IMR-90 (cell line): Measurements from ENCODE around the gene FAM24A. TPM values are rescaled to one million over a fixed set of nuclear protein-coding genes. Genes with fewer than 3 reads are reported as not detected.

Source experiments
- ATAC-seq: fragments of 200-7000 bp; cut with Tn5 transposase; 2 replicates; pipeline ENCODE4 v1.9.1; 2020; ENCODE audit warnings: low read depth, mild to moderate bottlenecking, moderate library complexity
- BruUV-seq: library from RNA; stranded (reverse); fragments of 400-500 nt; replicated peaks from 2 replicates; lab custom pipeline; 2021; lab: Mats Ljungman, UMichigan
- CTCF ChIA-PET: fragments of 300-600 bp; formaldehyde crosslinking; extraction: SDS; loops from one replicate; lab custom pipeline; 2021; ENCODE audit warnings: antibody characterized with exemption; lab: Yijun Ruan, JAX
- POLR2A ChIA-PET: fragments of 300-600 bp; sonication (Branson Sonifier 250); formaldehyde crosslinking; loops from one replicate; lab custom pipeline; 2022; ENCODE audit warnings: antibody characterized with exemption; ENCODE audit not compliant: unreplicated experiment; lab: Charles Lee
- DNase-seq: peaks from one replicate; pipeline ENCODE4 v3.0.0; 2013
- H2AFZ ChIP-seq: replicated peaks from 2 replicates; pipeline ENCODE3; 2013; ENCODE audit warnings: low read length, mild to moderate bottlenecking; ENCODE audit not compliant: poor library complexity
- H2AK5ac ChIP-seq: 2 replicates; pipeline ENCODE4 v1.6.1; 2013; ENCODE audit warnings: low read depth, low read length, inconsistent platforms
- H2AK9ac ChIP-seq: replicated peaks from 2 replicates; pipeline ENCODE3; 2013; ENCODE audit warnings: mild to moderate bottlenecking, low read depth, low read length, moderate library complexity; ENCODE audit not compliant: poor library complexity
- H2BK120ac ChIP-seq: 2 replicates; pipeline ENCODE4 v1.6.1; 2013; ENCODE audit warnings: low read depth, low read length, inconsistent platforms
- H2BK15ac ChIP-seq: 3 replicates; pipeline ENCODE4 v1.6.1; 2013; ENCODE audit warnings: low read depth, low read length, inconsistent platforms
- H2BK20ac ChIP-seq: 2 replicates; pipeline ENCODE4 v1.6.1; 2013; ENCODE audit warnings: low read depth, mild to moderate bottlenecking, inconsistent platforms, low read length, moderate library complexity
- H2BK5ac ChIP-seq: 2 replicates; pipeline ENCODE4 v1.6.1; 2013; ENCODE audit warnings: mild to moderate bottlenecking, low read depth, low read length, inconsistent platforms; ENCODE audit not compliant: poor library complexity, severe bottlenecking
- H3K14ac ChIP-seq: replicated peaks from 2 replicates; pipeline ENCODE4 v1.6.1; 2013; ENCODE audit warnings: low read depth, low read length, inconsistent platforms
- H3K18ac ChIP-seq: 2 replicates; pipeline ENCODE4 v1.6.1; 2013; ENCODE audit warnings: low read depth, low read length, control low read depth
- H3K23ac ChIP-seq: 2 replicates; pipeline ENCODE4 v1.6.1; 2013; ENCODE audit warnings: low read depth, low read length, inconsistent platforms
- H3K27ac ChIP-seq: 2 replicates; pipeline ENCODE4 v1.5.1; 2013; ENCODE audit warnings: mild to moderate bottlenecking, control low read depth, low read length; ENCODE audit not compliant: insufficient read depth
- H3K27me3 ChIP-seq: 2 replicates; pipeline ENCODE4 v1.6.1; 2013; ENCODE audit warnings: low read length; ENCODE audit not compliant: control insufficient read depth, insufficient read depth
- H3K36me3 ChIP-seq: 2 replicates; pipeline ENCODE4 v1.6.1; 2013; ENCODE audit warnings: low read length, mixed read lengths; ENCODE audit not compliant: control insufficient read depth, insufficient read depth
- H3K4ac ChIP-seq: 2 replicates; pipeline ENCODE4 v1.6.1; 2013; ENCODE audit warnings: low read depth, low read length, inconsistent platforms
- H3K4me1 ChIP-seq: 2 replicates; pipeline ENCODE4 v1.6.1; 2013; ENCODE audit warnings: low read length, mixed read lengths; ENCODE audit not compliant: control insufficient read depth, insufficient read depth
- H3K4me2 ChIP-seq: 2 replicates; pipeline ENCODE4 v1.6.1; 2013; ENCODE audit warnings: low read depth, mild to moderate bottlenecking, control low read depth, low read length, moderate library complexity
- H3K4me3 ChIP-seq: 2 replicates; pipeline ENCODE4 v1.5.1; 2013; ENCODE audit warnings: low read depth, mild to moderate bottlenecking, control low read depth, low read length, moderate library complexity; ENCODE audit not compliant: insufficient read depth
- H3K56ac ChIP-seq: 2 replicates; pipeline ENCODE4 v1.6.1; 2013; ENCODE audit warnings: low read length, inconsistent platforms; ENCODE audit not compliant: insufficient read depth; ENCODE audit errors: extremely low read depth
- H3K79me1 ChIP-seq, 2 experiments: 2 replicates each; pipeline ENCODE4 v1.6.1; 2013; ENCODE audit warnings: low read length in 2 of 2, inconsistent platforms in 1 of 2, low read depth in 1 of 2
- H3K9ac ChIP-seq: 2 replicates; pipeline ENCODE4 v1.6.1; 2013; ENCODE audit warnings: low read depth, low read length, control low read depth
- H3K9me1 ChIP-seq: 2 replicates; pipeline ENCODE4 v1.6.1; 2013; ENCODE audit warnings: low read length, inconsistent platforms; ENCODE audit not compliant: insufficient read depth
- H3K9me3 ChIP-seq: 2 replicates; pipeline ENCODE4 v1.6.1; 2013; ENCODE audit warnings: low read length; ENCODE audit not compliant: control insufficient read depth, insufficient read depth
- H4K20me1 ChIP-seq: 2 replicates; pipeline ENCODE4 v1.6.1; 2013; ENCODE audit warnings: low read length, inconsistent platforms; ENCODE audit not compliant: insufficient read depth
- H4K5ac ChIP-seq: 2 replicates; pipeline ENCODE4 v1.6.1; 2013; ENCODE audit warnings: mild to moderate bottlenecking, low read depth, low read length, control low read depth
- H4K8ac ChIP-seq, 2 experiments: 2 replicates each; pipeline ENCODE4 v1.6.1; 2013; ENCODE audit warnings: low read depth in 2 of 2, low read length in 2 of 2, control low read depth in 1 of 2, inconsistent platforms in 1 of 2
- H4K91ac ChIP-seq: 2 replicates; pipeline ENCODE4 v1.6.1; 2013; ENCODE audit warnings: low read depth, low read length, inconsistent platforms; ENCODE audit not compliant: insufficient read depth
- BHLHE40 ChIP-seq: fragments of 150-350 bp; IDR thresholded peaks from 2 replicates; pipeline ENCODE4 v1.6.1; 2016; ENCODE audit warnings: mild to moderate bottlenecking, low read depth, low read length
- CEBPB ChIP-seq: IDR thresholded peaks from 2 replicates; pipeline ENCODE4 v1.6.1; 2012; ENCODE audit warnings: low read depth, low read length, improper control_type of control experiment
- CHD1 ChIP-seq: IDR thresholded peaks from 2 replicates; pipeline ENCODE4 v1.6.1; 2012; ENCODE audit warnings: low read depth, low read length, improper control_type of control experiment
- MAFK ChIP-seq: IDR thresholded peaks from 2 replicates; pipeline ENCODE4 v1.6.1; 2012; ENCODE audit warnings: low read depth, low read length, improper control_type of control experiment
- MAZ ChIP-seq: IDR thresholded peaks from 2 replicates; pipeline ENCODE4 v1.6.1; 2012; ENCODE audit warnings: low read depth, mild to moderate bottlenecking, low read length, improper control_type of control experiment, moderate library complexity, borderline replicate concordance
- NFE2L2 ChIP-seq: fragments of 150-350 bp; IDR thresholded peaks from 2 replicates; pipeline ENCODE4 v1.6.1; 2016; ENCODE audit warnings: low read depth, mild to moderate bottlenecking, low read length
- POLR2A ChIP-seq: IDR thresholded peaks from 2 replicates; pipeline ENCODE4 v1.6.1; 2012; ENCODE audit warnings: mild to moderate bottlenecking, low read depth, low read length
- RAD21 ChIP-seq: IDR thresholded peaks from 2 replicates; pipeline ENCODE4 v1.6.1; 2012; ENCODE audit warnings: low read length, improper control_type of control experiment
- RCOR1 ChIP-seq: IDR thresholded peaks from 2 replicates; pipeline ENCODE4 v1.6.1; 2012; ENCODE audit warnings: mild to moderate bottlenecking, low read length, improper control_type of control experiment; ENCODE audit not compliant: insufficient replicate concordance
- RFX5 ChIP-seq: IDR thresholded peaks from 2 replicates; pipeline ENCODE4 v1.8.0; 2012; ENCODE audit warnings: low read depth, mild to moderate bottlenecking, low read length, moderate library complexity
- SMC3 ChIP-seq: fragments of 150-350 bp; IDR thresholded peaks from 2 replicates; pipeline ENCODE4 v1.6.1; 2016; ENCODE audit warnings: low read depth, mild to moderate bottlenecking, antibody characterized with exemption, low read length, moderate library complexity
- WGBS, 2 experiments: methylation state at CpG; one replicate each; pipeline versions ENCODE4 v1.1.5 to v1.1.7; 2013; ENCODE audit warnings: missing lambda C conversion rate in 2 of 2; ENCODE audit not compliant: insufficient read length in 1 of 2; ENCODE audit errors: extremely low coverage in 2 of 2; 5-methylcytosine and 5-hydroxymethylcytosine counted together
- dilution Hi-C: fragments of 300-500 bp; cut with HindIII; formaldehyde crosslinking; loops from one replicate; pipeline ENCODE4 v1.14.3; 2018; ENCODE audit warnings: low sequenced_read_pairs; ENCODE audit not compliant: unreplicated experiment
- in situ Hi-C: fragments of 300-500 bp; cut with MboI; formaldehyde crosslinking; loops from 3 replicates; pipeline ENCODE4 v1.14.3; 2019; ENCODE audit warnings: low sequenced_read_pairs, inconsistent platforms, mixed read lengths
- intact Hi-C: fragments of 100-400 bp; cut with micrococcal nuclease; formaldehyde crosslinking; loops from 2 replicates; pipeline ENCODE4 v1.10.0; 2022
- polyA plus RNA-seq, 3 experiments: library from polyadenylated mRNA; depleted of rRNA; stranded (reverse); fragments of >200 nt; gene quantifications; 2 replicates each; pipeline ENCODE4 v1.2.3, GENCODE V29; 2012; ENCODE audit warnings: low replicate concordance in 1 of 3
- total RNA-seq: library from RNA; depleted of rRNA; stranded (reverse); fragments of >200 nt; gene quantifications from 2 replicates; pipeline ENCODE4 v1.2.3, GENCODE V29; 2012
- TF ChIP-seq, protein P1 (sequence below): conservative IDR thresholded peaks from 2 replicates; pipeline ENCODE4 v1.5.1; 2012; ENCODE audit warnings: mild to moderate bottlenecking, low read depth, low read length, improper control_type of control experiment
- TF ChIP-seq, protein P2 (sequence below): fragments of 150-350 bp; IDR thresholded peaks from 2 replicates; pipeline ENCODE4 v1.6.1; 2017; ENCODE audit warnings: mild to moderate bottlenecking, antibody characterized with exemption, low read length, low read depth
- TF ChIP-seq, protein P3 (sequence below): fragments of 150-350 bp; IDR thresholded peaks from 2 replicates; pipeline ENCODE4 v1.6.1; 2016; ENCODE audit warnings: low read depth, mild to moderate bottlenecking, low read length, moderate library complexity, borderline replicate concordance

FAM24A gene
- total and polyA plus RNA-seq, 2 of the 4 experiments (the other 2 are of a cell fraction): not detected

DNA sequence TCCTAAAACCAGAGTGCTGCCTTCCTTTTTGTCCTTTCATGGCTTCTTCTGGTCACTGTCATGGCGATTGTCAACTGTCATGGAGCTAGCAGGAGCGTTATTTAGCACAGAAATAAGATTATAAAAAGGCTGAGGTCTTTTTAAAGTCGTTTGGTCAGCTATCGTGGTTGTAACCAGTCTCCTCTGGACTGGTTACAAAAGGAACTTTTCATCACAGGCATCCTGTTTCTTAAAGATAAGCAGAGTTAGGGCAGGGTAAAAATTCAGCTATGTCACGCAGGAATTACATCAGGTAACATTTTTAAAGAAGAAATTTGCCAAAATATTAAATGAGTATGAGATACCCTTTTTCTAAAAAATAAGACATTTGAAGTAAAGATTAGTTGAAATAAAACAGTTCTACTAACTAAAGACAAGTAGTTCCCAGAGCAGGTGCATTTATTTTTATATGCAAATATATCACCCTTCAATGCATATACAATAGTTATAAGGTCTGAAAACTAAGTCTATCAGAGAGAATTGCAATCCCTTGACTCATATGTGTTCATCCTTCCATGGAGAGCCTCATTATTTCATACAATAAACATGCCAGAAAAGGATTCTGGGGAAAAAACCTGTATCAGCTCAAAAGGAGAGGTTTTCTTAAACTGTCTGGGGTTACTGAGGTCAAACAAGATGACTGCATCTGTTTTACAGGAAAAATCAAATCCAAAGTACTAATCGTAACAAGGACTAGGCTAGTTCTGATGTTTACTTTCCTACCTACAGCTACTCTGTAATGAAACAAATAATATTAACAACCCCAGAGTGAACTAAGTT lies 20.9 kb downstream of the FAM24A start:
- 0 out of 2 replicates have a peak, but pooled peaks cover 3% of the 10 kb centered on the region for H3K9me1 ChIP-seq
- H3K18ac ChIP-seq: no peak overlapping the region
- no peak overlapping the region for H3K27ac ChIP-seq
- H3K27me3 ChIP-seq: no peaks in the 10 kb centered on the region
- no peaks in the 10 kb centered on the region for H4K20me1 ChIP-seq
- peaks cover 0 to 4% of the 10 kb centered on the region in 2 experiments; a peak in 1 of 4 replicates for H3K79me1 ChIP-seq
- ChIA-PET CTCF (interaction anchor here (0.7 to 1.3 kb wide), 2 partner anchors 9 to 223 kb away, joined by 3 read pairs; partner anchors contain the start of gene BUB3), POLR2A (no interaction called here)
- H2BK20ac ChIP-seq: no peak overlapping the region
- BruUV-seq: TSS peak; percentile 48
- in situ Hi-C loops (no loop called here), intact Hi-C loops (no loop called here), dilution Hi-C loops (no loop called here)
- H3K56ac ChIP-seq: no peak overlapping the region
- H2AK5ac ChIP-seq: no peak overlapping the region
- H3K4ac ChIP-seq: no peak overlapping the region
- no CpG with 5 or more reads among the region's 6 CpGs for WGBS, 2 experiments
- peak overlapping the region; percentile 50; the same call in 1 of the 2 replicates for H3K4me2 ChIP-seq
- peak overlapping the region; percentile 68 for H2BK5ac ChIP-seq
- H4K8ac ChIP-seq: no peak overlapping the region
- no peak overlapping the region for H2BK15ac ChIP-seq
- no peak overlapping the region for H3K23ac ChIP-seq
- H4K5ac ChIP-seq: no peak overlapping the region
- H3K4me1 ChIP-seq: peaks cover 2% of the 10 kb centered on the region; the same call in 1 of the 2 replicates
- H2AFZ ChIP-seq: no peak overlapping the region
- DNase-seq: peak; percentile 65
- H3K36me3 ChIP-seq: 0 out of 2 replicates have a peak, but pooled peaks cover 1% of the 10 kb centered on the region
- no peak overlapping the region for H3K9ac ChIP-seq
- H3K9me3 ChIP-seq: no peaks in the 10 kb centered on the region
- no peak overlapping the region for H2BK120ac ChIP-seq
- no peak overlapping the region for H2AK9ac ChIP-seq
- H3K4me3 ChIP-seq: no peak overlapping the region
- peak; percentile 57 for ATAC-seq
- no peak overlapping the region for H3K14ac ChIP-seq
- no peak overlapping the region for H4K91ac ChIP-seq
- TF ChIP-seq, protein P1, sequence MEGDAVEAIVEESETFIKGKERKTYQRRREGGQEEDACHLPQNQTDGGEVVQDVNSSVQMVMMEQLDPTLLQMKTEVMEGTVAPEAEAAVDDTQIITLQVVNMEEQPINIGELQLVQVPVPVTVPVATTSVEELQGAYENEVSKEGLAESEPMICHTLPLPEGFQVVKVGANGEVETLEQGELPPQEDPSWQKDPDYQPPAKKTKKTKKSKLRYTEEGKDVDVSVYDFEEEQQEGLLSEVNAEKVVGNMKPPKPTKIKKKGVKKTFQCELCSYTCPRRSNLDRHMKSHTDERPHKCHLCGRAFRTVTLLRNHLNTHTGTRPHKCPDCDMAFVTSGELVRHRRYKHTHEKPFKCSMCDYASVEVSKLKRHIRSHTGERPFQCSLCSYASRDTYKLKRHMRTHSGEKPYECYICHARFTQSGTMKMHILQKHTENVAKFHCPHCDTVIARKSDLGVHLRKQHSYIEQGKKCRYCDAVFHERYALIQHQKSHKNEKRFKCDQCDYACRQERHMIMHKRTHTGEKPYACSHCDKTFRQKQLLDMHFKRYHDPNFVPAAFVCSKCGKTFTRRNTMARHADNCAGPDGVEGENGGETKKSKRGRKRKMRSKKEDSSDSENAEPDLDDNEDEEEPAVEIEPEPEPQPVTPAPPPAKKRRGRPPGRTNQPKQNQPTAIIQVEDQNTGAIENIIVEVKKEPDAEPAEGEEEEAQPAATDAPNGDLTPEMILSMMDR: no peak
- TF ChIP-seq MAZ: no peak
- TF ChIP-seq, protein P2, sequence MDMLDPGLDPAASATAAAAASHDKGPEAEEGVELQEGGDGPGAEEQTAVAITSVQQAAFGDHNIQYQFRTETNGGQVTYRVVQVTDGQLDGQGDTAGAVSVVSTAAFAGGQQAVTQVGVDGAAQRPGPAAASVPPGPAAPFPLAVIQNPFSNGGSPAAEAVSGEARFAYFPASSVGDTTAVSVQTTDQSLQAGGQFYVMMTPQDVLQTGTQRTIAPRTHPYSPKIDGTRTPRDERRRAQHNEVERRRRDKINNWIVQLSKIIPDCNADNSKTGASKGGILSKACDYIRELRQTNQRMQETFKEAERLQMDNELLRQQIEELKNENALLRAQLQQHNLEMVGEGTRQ: no peak
- no peak for TF ChIP-seq POLR2A
- TF ChIP-seq RFX5: no peak
- TF ChIP-seq CHD1: no peak
- no peak for TF ChIP-seq MAFK
- TF ChIP-seq SMC3: no peak
- TF ChIP-seq RCOR1: no peak
- TF ChIP-seq, protein P3, sequence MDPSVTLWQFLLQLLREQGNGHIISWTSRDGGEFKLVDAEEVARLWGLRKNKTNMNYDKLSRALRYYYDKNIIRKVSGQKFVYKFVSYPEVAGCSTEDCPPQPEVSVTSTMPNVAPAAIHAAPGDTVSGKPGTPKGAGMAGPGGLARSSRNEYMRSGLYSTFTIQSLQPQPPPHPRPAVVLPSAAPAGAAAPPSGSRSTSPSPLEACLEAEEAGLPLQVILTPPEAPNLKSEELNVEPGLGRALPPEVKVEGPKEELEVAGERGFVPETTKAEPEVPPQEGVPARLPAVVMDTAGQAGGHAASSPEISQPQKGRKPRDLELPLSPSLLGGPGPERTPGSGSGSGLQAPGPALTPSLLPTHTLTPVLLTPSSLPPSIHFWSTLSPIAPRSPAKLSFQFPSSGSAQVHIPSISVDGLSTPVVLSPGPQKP: no peak
- no peak for TF ChIP-seq RAD21
- TF ChIP-seq NFE2L2: no peak
- no peak for TF ChIP-seq CEBPB
- no peak for TF ChIP-seq BHLHE40
